ENCODE results near the gene CEACAM6. TPM values are rescaled to one million over a fixed set of nuclear protein-coding genes. Genes with fewer than 3 reads are reported as not detected.
"Not testable (repeated sequence)": the region's sequence is repeated elsewhere in the genome, so short reads cannot be mapped to it uniquely, and the experiment has no call there.

The CEACAM6 gene
- polyA plus RNA-seq (ENCODE audit: insufficient read length), result 0.23 TPM

GRCh38 chr19:41755328-41755913 is at the start of gene CEACAM6:
TSS of gene CEACAM6 (plus strand) at chr19:41755530. CDS start at chr19:41755639, 109 bp downstream.
- DNase-seq (ENCODE audit: low read depth), result no peak

- no peak for DNase-seq (ENCODE audit: low read depth)
Observed at GRCh38 chr19:41706741-41707501, 48.4 kb upstream of the CEACAM6 start.

GRCh38 chr19:41707502-41707812 is 47.9 kb upstream of the CEACAM6 start:
- DNase-seq (ENCODE audit: low read depth), result no peak

- DNase-seq (ENCODE audit: low read depth), result no peak
Observed at GRCh38 chr19:41707871-41708371, 47.4 kb upstream of the CEACAM6 start.

GRCh38 chr19:41708481-41708880 is 46.8 kb upstream of the CEACAM6 start, which contains the start of gene CEACAM5:
TSS of gene CEACAM5 (plus strand) at chr19:41708626. CDS start at chr19:41708732, 106 bp downstream.
- DNase-seq (ENCODE audit: low read depth), result no peak

GRCh38 chr19:41709516-41709915 is 45.8 kb upstream of the CEACAM6 start:
- not testable (repeated sequence) for DNase-seq (ENCODE audit: low read depth)

- no peak for DNase-seq (ENCODE audit: low read depth)
Observed at GRCh38 chr19:41709951-41710645, 45.2 kb upstream of the CEACAM6 start.

GRCh38 chr19:41711376-41712261 is 43.7 kb upstream of the CEACAM6 start:
- no peak for DNase-seq (ENCODE audit: low read depth)

GRCh38 chr19:41714598-41714997 is 40.7 kb upstream of the CEACAM6 start:
- no peak for DNase-seq (ENCODE audit: low read depth)

- DNase-seq (ENCODE audit: low read depth), result no peak
Observed at GRCh38 chr19:41718761-41719160, 36.6 kb upstream of the CEACAM6 start.

GRCh38 chr19:41720103-41720502 is 35.2 kb upstream of the CEACAM6 start:
- DNase-seq (ENCODE audit: low read depth), result no peak

GRCh38 chr19:41726493-41726892 is 28.8 kb upstream of the CEACAM6 start:
- DNase-seq (ENCODE audit: low read depth), result no peak

GRCh38 chr19:41734156-41734555 is 21.2 kb upstream of the CEACAM6 start:
- DNase-seq (ENCODE audit: low read depth), result no peak

- DNase-seq (ENCODE audit: low read depth), result no peak
Observed at GRCh38 chr19:41734585-41734984, 20.7 kb upstream of the CEACAM6 start.

- DNase-seq (ENCODE audit: low read depth), result no peak
Observed at GRCh38 chr19:41735071-41735600, 20.2 kb upstream of the CEACAM6 start.

- DNase-seq (ENCODE audit: low read depth), result no peak
Observed at GRCh38 chr19:41739361-41739760, 16.0 kb upstream of the CEACAM6 start.

- DNase-seq (ENCODE audit: low read depth), result no peak
Observed at GRCh38 chr19:41740415-41741243, 14.7 kb upstream of the CEACAM6 start.

GRCh38 chr19:41741244-41741554 is 14.1 kb upstream of the CEACAM6 start:
- DNase-seq (ENCODE audit: low read depth), result no peak

- DNase-seq (ENCODE audit: low read depth), result no peak
Observed at GRCh38 chr19:41744850-41745249, 10.5 kb upstream of the CEACAM6 start.

- no peak for DNase-seq (ENCODE audit: low read depth)
Observed at GRCh38 chr19:41745756-41746155, 9.6 kb upstream of the CEACAM6 start.

All from forelimb muscle (tissue), 1 donor.